NCI-H2196 treated with DMSO at 0.1 percent for 48 hours (cell line): ENCODE data around the gene COMMD7.

ENCODE experiments used
- DNase-seq: peaks from one replicate; lab custom pipeline; 2025; ENCODE audit not compliant: unreplicated experiment; lab: John Stamatoyannopoulos, UW

The COMMD7 gene

GRCh38 chr20:32743237-32744112 lies at the start of gene COMMD7:
TSS of gene COMMD7 (minus strand) at chr20:32743467. CDS start at chr20:32743391, 76 bp downstream.
- DNase-seq, result peak; percentile 62

DNA sequence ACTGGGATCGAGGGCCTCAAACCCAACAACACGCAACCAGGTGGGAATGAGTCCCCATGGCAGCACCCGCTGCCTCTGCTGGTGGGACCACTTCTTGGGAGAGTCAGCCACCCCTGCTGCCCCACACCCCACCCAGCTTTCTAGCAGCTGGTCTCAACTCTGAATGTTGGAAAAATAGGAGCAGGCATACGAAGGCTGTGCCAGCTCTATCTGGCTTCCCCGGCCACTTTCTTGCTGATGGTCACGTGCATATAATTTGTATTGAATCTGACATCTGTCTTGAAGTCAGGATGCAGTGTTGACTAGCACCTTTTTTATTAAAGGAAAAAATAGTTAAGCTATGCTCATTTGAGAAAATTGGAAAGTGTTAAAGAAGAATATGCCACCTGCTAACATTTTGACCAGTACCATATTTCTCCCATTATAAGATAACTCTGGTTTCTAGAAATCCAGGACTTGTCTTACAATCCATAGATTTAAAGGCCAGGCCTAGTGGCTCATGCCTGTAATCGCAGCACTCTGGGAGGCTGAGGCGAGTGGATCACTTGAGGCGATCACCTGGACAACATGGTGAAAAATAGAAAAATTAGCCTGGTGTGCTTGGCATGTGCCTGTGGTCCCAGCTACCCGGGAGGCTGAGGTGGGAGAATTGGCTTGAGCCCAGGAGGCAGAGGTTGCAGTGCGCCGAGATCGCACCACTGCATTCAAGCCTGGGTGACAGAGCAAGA lies 49.6 kb upstream of the COMMD7 start:
- no peak for DNase-seq

DNA sequence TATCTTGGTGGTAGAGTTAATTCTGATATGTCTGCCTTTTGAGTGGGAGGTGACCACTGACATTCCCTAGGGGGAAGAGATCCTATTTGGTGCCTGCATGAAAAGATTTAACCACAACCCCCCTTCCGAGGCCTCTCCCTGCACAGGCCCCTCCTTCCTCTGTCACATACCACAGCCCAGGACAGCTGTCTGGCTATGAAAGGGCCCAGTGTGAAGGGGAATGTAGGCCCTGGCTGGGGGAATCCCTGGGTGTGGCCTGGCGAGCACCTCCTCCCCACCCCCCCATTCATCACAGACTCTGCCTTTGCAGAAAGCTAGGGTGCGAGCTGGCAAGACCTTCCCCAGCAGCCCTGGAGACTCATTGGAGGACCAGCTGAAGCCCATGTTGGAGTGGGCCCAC lies 49.0 kb upstream of the COMMD7 start:
- no peak for DNase-seq

GRCh38 chr20:32790751-32791057 lies 47.4 kb upstream of the COMMD7 start:
- no peak for DNase-seq

GRCh38 chr20:32789896-32790750 lies 46.9 kb upstream of the COMMD7 start:
- peak; percentile 63 for DNase-seq

- no peak for DNase-seq
These were observed 43.9 kb upstream of the COMMD7 start for GRCh38 chr20:32787168-32787567.

- DNase-seq, result no peak
These were observed 42.9 kb upstream of the COMMD7 start for GRCh38 chr20:32786059-32786760.

- DNase-seq, result no peak
These were observed 41.3 kb upstream of the COMMD7 start for GRCh38 chr20:32784369-32785080.

DNA sequence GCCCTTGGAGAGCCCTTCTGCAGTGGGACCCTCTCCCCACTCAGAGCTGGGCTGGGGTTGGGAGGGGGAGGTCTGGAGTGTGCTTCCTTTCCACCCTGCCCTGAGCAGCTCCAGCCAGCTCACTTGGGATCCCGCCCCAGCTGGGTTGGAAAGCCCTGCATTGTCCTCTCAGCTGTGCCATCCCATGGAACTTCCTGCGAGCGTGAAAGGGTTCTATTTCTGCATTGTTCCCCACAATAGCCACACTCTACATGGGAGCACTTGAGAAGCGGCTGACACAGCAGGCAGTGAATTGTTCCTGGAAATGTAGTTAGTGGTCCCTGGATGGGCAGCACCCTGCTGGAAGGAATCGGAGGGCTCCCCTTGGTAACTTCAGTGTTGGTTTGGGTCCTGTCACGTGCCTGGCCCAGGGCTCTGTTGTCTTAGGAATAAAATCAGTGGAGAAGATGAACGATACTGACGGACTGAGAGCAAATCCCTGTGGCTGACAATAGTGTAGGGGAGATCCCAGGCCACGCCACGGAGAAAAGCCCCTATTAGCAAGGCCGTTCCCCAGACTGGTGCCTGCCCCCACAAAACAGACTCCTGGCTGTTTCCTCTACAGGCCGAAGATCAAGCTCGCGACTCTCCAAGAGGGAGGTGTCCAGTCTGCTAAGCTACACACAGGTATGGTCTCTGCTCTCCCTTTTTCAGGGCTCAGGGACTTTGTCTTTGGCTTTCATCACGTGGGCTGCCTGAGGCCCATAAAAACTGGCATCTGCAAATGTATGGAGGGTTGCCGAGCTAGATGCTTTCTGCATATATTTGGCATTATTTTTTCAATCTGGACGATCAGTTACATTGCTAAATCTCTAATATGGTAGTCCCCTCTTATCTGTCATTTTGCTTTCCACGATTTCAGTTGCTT lies 37.7 kb upstream of the COMMD7 start:
- no peak for DNase-seq

DNA sequence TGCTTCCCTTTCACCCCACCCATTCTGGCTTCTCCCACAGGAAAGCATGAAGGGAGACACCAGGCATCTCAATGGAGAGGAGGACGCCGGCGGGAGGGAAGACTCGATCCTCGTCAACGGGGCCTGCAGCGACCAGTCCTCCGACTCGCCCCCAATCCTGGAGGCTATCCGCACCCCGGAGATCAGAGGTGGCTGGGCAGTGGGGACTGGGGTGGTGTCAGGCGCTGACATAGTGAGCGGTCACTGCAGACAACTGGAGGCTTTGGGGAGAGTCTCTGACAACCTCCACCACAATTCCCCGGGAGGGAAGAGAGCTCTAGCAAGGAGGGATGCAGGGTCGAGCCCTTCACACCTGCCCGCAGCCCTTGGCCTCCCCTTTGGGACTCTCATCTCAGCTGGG lies 37.0 kb upstream of the COMMD7 start:
- DNase-seq, result no peak

DNA sequence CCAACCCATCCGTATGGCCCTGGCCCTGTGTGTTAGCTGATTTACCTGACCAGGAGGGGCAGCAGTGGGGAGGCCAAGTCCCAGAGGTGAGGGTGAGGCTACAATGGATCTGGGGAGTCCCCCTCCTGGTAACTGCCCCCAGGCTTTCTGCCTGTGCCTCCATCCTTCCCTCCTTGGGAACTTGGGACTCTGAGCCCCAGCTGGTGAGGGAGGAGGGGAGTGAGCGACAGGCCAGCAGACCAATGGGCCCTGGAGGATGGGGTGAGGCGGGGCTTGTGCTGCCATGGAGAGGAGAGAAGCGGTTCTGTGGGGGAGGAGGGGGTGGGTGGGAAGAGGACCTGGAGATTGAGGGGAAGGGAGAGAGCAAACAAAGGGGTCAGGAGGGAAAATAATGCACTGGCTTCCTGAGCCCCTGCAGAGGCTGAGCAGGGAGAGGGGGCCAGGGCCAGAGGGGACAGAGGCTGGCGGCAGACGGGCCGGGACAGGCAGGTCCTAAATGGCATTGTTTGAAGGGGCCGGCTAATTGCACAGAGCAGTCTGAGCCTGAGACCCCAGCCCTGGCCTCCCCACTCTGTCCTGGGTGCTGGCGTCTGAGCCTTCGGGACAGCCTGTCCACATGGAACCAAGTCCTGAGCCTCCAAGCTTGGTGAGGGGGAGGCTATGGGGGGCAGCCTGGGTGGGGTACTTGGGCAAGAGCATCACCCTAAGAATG lies 36.4 kb upstream of the COMMD7 start:
- no peak for DNase-seq

- DNase-seq, result no peak
These were observed 34.1 kb upstream of the COMMD7 start for GRCh38 chr20:32777177-32777956.

DNA sequence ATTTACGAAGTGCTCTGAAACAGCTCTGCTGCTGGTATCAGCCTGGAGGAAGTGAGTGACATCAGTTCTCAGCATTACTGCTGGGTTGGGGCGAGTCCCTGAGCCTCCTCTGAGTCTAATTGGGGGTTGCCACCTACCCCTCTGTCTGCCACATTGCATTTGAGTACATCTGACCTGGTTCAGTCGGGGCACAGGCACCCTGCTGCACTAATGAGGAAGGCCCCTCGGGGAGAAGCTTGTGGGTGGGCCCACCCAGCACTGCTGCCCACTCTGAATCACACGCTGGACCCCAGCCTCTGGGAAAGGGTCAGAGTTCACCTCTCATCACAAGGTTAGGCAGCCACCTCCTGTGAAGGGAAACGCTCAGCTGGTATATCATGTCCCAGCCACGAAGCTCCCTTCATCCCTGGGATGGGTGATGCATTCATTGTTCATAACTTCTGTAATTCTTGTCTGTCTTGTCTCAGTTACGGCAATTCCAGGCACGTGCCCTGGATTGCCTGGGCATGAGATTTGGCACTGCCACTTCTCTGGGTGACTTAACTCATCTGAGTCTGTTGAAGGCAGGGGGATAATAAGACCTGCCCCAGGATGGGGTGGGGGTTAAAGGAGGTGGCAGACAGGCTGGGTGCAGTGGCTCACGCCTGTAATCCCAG lies 32.2 kb upstream of the COMMD7 start:
- DNase-seq, result no peak

GRCh38 chr20:32773855-32774254 lies 30.6 kb upstream of the COMMD7 start:
- DNase-seq, result no peak

DNA sequence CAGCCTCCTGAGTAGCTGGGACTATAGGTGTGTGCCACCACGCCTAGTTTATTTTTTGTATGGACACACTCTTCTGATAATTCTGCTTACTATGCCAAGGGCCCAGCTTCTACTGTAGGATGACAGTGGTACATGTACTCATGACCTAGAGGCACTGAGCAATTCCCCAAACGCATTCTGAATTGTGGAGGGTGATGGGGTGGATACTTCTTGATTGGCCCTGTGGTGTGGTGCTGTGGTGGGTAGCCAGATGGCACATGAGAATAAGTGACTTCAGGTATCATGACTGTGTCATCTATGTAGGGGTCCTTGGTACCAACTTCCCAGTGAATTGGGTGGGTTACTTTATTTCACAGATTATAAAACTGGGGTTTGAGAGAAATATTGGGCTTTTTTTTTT lies 30.0 kb upstream of the COMMD7 start:
- no peak for DNase-seq

DNA sequence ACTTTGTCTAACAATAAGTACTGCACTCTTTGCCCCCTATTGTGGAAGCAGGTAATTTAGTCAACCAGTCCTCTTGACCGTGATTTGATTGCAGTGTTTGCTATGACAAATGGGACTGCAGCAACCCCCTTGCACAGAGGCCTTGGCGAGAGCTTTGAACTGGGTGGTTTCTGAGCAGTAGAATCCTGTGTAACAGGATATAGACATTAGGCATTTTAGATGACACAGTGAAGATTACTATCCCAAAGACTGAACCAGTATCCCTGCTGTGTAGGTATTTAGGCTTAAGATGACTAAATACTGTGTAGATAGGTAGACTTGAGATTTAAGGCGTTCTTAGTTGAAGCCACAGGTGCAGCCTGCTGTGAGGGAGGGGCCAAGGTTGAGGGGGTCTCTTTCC lies 28.8 kb upstream of the COMMD7 start:
- DNase-seq, result no peak

- no peak for DNase-seq
These were observed 24.3 kb upstream of the COMMD7 start for GRCh38 chr20:32767418-32768198.
